Choroid plexus epithelial cell (primary cell): ENCODE measurements around the gene RYK.

Experiments
- DNase-seq: peaks from one replicate; pipeline ENCODE4 v3.0.0-alpha.2; 2010; ENCODE audit warnings: low read depth
- H3K4me3 ChIP-seq: 2 replicates; pipeline ENCODE4 v1.5.1; 2011; ENCODE audit warnings: low read depth, mild to moderate bottlenecking, control low read depth, low read length, moderate library complexity
- TF ChIP-seq, protein P1 (sequence below): conservative IDR thresholded peaks from 2 replicates; pipeline ENCODE4 v1.5.1; 2011; ENCODE audit warnings: low read depth, mild to moderate bottlenecking, control low read depth, inconsistent platforms, low read length, moderate library complexity

The RYK gene

DNA sequence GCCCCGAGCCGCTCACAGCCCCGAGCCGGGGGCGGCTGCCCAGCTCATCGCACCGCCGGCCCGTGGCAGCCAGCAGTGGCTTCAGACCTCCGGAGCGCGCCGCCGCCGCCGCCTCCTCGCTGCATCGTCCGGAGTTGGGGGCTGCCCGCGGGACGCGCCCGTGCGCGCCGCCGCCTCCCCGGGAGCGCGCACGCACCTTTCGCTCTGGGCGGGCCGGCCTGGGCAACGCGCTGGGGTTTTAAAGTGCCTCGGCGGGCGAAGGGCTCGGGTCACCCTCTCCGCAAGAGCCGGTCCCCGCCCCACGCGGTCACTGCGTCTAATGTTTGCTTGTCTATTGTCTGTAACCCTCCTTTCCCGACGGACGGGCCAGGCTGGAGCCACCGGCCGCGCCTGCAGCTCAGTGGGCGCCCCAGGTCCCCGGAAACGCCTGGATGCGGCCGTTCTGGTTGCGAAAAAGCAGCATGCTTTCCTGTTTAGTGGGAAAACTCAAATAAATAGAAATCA, at the start of gene RYK:
Gene RYK (minus strand): TSS at position 143 of the 504 bp plus-strand sequence. CDS start 205 bp downstream, outside the sequence.
- peak; percentile 64 for DNase-seq
- H3K4me3 ChIP-seq: peak within 1 kb of the TSS; percentile 79
- TF ChIP-seq, protein P1, sequence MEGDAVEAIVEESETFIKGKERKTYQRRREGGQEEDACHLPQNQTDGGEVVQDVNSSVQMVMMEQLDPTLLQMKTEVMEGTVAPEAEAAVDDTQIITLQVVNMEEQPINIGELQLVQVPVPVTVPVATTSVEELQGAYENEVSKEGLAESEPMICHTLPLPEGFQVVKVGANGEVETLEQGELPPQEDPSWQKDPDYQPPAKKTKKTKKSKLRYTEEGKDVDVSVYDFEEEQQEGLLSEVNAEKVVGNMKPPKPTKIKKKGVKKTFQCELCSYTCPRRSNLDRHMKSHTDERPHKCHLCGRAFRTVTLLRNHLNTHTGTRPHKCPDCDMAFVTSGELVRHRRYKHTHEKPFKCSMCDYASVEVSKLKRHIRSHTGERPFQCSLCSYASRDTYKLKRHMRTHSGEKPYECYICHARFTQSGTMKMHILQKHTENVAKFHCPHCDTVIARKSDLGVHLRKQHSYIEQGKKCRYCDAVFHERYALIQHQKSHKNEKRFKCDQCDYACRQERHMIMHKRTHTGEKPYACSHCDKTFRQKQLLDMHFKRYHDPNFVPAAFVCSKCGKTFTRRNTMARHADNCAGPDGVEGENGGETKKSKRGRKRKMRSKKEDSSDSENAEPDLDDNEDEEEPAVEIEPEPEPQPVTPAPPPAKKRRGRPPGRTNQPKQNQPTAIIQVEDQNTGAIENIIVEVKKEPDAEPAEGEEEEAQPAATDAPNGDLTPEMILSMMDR: no peak

DNA sequence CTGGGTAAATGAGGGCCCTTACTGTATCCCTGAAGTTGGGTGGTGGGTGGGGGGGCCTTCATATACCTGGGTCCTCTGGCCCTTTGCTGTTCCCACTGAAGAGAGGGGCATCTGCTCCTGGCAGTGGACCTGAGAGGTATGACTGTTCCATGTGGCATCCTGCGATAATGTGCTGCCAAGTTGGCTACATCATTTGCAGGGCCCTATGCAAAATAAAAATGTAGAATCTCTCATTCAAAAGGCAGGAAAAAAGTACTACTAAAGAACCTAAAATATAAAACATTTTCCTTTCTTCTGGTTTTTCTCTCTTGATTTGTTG, 49.2 kb upstream of the RYK start:
- no peak overlapping the region for H3K4me3 ChIP-seq
- no peak for DNase-seq
- TF ChIP-seq, protein P1: no peak

DNA sequence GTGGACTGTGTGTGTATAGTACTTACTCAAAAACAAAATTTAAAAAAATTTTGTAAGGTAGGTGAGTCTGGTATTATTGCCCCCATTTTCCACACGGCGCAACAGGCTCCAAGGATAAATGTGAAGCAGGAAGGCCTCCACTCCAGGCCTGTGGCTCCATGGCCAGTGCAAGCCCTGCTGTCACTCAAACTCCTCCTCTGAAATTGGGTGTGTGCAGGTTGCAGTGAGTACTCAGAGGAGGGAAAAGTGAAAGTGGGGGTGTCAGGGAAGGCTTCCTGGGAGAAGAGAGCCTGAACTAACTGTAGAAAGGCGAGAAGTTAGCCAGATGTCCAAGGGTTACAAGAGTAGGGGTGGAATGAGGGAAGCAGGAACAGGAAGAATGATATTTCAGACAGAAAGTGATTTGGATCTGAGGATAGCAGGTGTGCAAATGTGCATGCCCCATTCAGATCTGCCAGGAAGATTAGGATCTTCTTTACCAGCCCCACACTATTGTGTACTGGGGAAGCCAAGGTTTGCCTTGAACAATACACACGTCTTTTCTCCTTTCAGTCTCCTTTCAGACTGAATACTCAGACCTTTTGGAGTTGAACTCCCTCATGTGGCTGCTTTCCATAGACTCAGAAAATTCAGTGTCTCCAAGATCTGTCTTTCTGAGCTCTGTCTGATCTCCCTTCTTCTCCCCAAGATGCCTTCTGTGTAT, 48.7 kb upstream of the RYK start:
- TF ChIP-seq, protein P1: peak; percentile 72
- peak; percentile 78 for DNase-seq
- H3K4me3 ChIP-seq: no peak overlapping the region

DNA sequence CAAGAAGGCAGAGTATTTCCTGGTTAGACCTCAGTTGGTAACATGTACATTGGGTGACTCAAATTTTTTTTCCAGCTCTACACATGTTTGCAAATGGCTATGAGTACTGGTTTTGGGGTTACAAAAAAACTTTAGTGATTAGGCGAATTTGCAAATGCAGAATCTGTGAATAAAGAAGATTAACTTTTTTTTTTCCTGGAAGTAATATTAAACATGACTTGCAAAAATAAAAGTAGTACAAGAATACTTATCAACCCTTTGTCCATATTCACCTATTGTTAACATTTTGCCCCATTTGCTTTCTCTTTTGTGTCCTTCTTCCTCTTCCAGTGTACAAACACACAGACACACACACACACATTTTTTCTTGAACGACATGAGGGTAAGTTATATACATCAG, 47.6 kb upstream of the RYK start:
- DNase-seq: no peak
- H3K4me3 ChIP-seq: no peak overlapping the region
- TF ChIP-seq, protein P1: no peak

DNA sequence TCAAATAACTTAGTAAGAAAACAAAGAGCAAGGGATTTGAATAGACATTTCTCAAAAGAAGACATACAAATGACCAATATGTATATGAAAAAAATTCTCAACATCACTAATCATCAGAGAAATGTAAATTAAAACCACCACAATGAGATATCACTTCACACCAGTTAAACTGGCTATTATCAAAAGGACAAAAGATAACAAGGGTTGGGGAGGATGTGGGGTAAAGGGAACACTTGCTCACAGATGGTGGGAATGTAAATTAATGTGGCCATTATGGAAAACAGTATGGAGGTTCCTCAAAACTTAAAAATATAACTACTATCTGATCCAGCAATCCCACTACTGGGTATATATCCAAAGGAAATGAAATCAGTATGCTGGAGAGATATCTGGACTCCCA, 46.0 kb upstream of the RYK start:
- no peak for DNase-seq
- TF ChIP-seq, protein P1: no peak
- H3K4me3 ChIP-seq: no peak overlapping the region

DNA sequence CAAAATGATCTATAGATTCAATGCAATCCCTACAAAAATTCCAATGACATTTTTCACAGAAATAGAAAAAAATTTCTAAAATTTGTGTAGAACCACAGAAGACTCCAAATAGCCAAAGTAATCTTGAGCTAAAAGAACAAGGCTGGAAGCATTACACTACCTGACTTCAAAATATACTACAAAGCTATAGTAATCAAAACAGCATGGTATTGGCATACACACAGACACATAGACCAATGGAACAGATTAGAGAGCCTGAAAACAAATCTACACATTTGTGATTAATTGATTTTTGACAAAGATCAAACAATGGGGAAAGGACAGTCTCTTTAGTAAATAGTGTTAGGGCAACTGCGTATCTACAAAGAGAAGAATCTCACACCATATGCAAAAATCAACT, 45.3 kb upstream of the RYK start:
- no peak overlapping the region for H3K4me3 ChIP-seq
- TF ChIP-seq, protein P1: no peak
- no peak for DNase-seq
